ENCODE measurements around the gene ASCC1.
"Not testable (repeated sequence)": the region's sequence is repeated elsewhere in the genome, so short reads cannot be mapped to it uniquely, and the experiment has no call there.

Gene ASCC1

GRCh38 chr10:72253578-72253977, 37.5 kb upstream of the ASCC1 start:
- peaks cover 50% of the 10 kb centered on the region for H3K4me1 ChIP-seq (ENCODE audit: low read length)
- no peaks in the 10 kb centered on the region for H4K20me1 ChIP-seq (ENCODE audit: insufficient read depth, low read length)
- no peak overlapping the region for H3K27ac ChIP-seq (ENCODE audit: low read length)
- H3K27me3 ChIP-seq (replicated peaks; ENCODE audit: insufficient read depth, low read length): no peaks in the 10 kb centered on the region
- H3K9me2 ChIP-seq (replicated peaks; ENCODE audit: insufficient read depth, low read length): no peaks in the 10 kb centered on the region
- H3K9ac ChIP-seq (ENCODE audit: low read length): no peak overlapping the region
- no peak for TF ChIP-seq EZH2phosphoT487 (IDR thresholded peaks at IDR 0.05; ENCODE audit: low read length)
- no peak overlapping the region for H2AFZ ChIP-seq (ENCODE audit: low read length)
- no peak overlapping the region for H3K4me3 ChIP-seq (ENCODE audit: low read length)
- no peaks in the 10 kb centered on the region for H3K79me2 ChIP-seq (ENCODE audit: low read length)
- H3F3A ChIP-seq (ENCODE audit: insufficient read depth, low read length): peaks cover 16% of the 10 kb centered on the region
- H3K4me2 ChIP-seq (ENCODE audit: low read depth, low read length): no peak overlapping the region
- no peak for DNase-seq
- H3K9me3 ChIP-seq (replicated peaks; ENCODE audit: insufficient read depth, low read length): no peaks in the 10 kb centered on the region
- no peaks in the 10 kb centered on the region for H3K36me3 ChIP-seq (replicated peaks; ENCODE audit: insufficient read depth, low read length)

- TF ChIP-seq EZH2 (optimal IDR thresholded peaks at IDR 0.05; ENCODE audit: low read depth, low read length) (no peak), EZH2phosphoT487 (IDR thresholded peaks at IDR 0.05; ENCODE audit: low read length) (no peak), CTCF (IDR thresholded peaks at IDR 0.05; ENCODE audit: low read length) (no peak)
- DNase-seq: no peak
- Histone ChIP-seq H4K20me1 (ENCODE audit: insufficient read depth, low read length) (no peaks in the 10 kb centered on the region), H3K9me2 (replicated peaks; ENCODE audit: insufficient read depth, low read length) (no peaks in the 10 kb centered on the region), H2AFZ (ENCODE audit: low read length) (no peak overlapping the region), H3K36me3 (replicated peaks; ENCODE audit: insufficient read depth, low read length) (no peaks in the 10 kb centered on the region), H3K79me2 (ENCODE audit: low read length) (no peaks in the 10 kb centered on the region), H3K4me2 (ENCODE audit: low read depth, low read length) (no peak overlapping the region), H3K9ac (ENCODE audit: low read length) (no peak overlapping the region), H3K4me1 (ENCODE audit: low read length) (peaks cover 56% of the 10 kb centered on the region), H3K27me3 (replicated peaks; ENCODE audit: insufficient read depth, low read length) (no peaks in the 10 kb centered on the region), H3K4me3 (ENCODE audit: low read length) (no peak overlapping the region), H3F3A (ENCODE audit: insufficient read depth, low read length) (peaks cover 22% of the 10 kb centered on the region), H3K27ac (ENCODE audit: low read length) (no peak overlapping the region), H3K9me3 (replicated peaks; ENCODE audit: insufficient read depth, low read length) (no peaks in the 10 kb centered on the region)
Observed at GRCh38 chr10:72252972-72253371, 36.9 kb upstream of the ASCC1 start.

GRCh38 chr10:72251635-72252034, 35.6 kb upstream of the ASCC1 start:
- Histone ChIP-seq H3K27me3 (replicated peaks; ENCODE audit: insufficient read depth, low read length) (no peaks in the 10 kb centered on the region), H3K36me3 (replicated peaks; ENCODE audit: insufficient read depth, low read length) (no peaks in the 10 kb centered on the region), H3K4me2 (ENCODE audit: low read depth, low read length) (no peak overlapping the region), H3K79me2 (ENCODE audit: low read length) (no peaks in the 10 kb centered on the region), H2AFZ (ENCODE audit: low read length) (no peak overlapping the region), H3K27ac (ENCODE audit: low read length) (no peak overlapping the region), H3K9me3 (replicated peaks; ENCODE audit: insufficient read depth, low read length) (no peaks in the 10 kb centered on the region), H3K9ac (ENCODE audit: low read length) (no peak overlapping the region), H3K4me3 (ENCODE audit: low read length) (no peak overlapping the region), H3K9me2 (replicated peaks; ENCODE audit: insufficient read depth, low read length) (no peaks in the 10 kb centered on the region), H3F3A (ENCODE audit: insufficient read depth, low read length) (peaks cover 30% of the 10 kb centered on the region), H4K20me1 (ENCODE audit: insufficient read depth, low read length) (no peaks in the 10 kb centered on the region), H3K4me1 (ENCODE audit: low read length) (peaks cover 56% of the 10 kb centered on the region)
- TF ChIP-seq EZH2phosphoT487 (IDR thresholded peaks at IDR 0.05; ENCODE audit: low read length) (no peak), CTCF (IDR thresholded peaks at IDR 0.05; ENCODE audit: low read length) (no peak), EZH2 (optimal IDR thresholded peaks at IDR 0.05; ENCODE audit: low read depth, low read length) (no peak)
- DNase-seq: no peak

- DNase-seq: peak; percentile 36
- H3K4me3 ChIP-seq (ENCODE audit: low read length): no peak overlapping the region
- no peaks in the 10 kb centered on the region for H3K79me2 ChIP-seq (ENCODE audit: low read length)
- peaks cover 23% of the 10 kb centered on the region for H3F3A ChIP-seq (ENCODE audit: insufficient read depth, low read length)
- no peak overlapping the region for H3K4me2 ChIP-seq (ENCODE audit: low read depth, low read length)
- H3K36me3 ChIP-seq (replicated peaks; ENCODE audit: insufficient read depth, low read length): no peaks in the 10 kb centered on the region
- no peaks in the 10 kb centered on the region for H3K9me3 ChIP-seq (replicated peaks; ENCODE audit: insufficient read depth, low read length)
- peaks cover 50% of the 10 kb centered on the region for H3K4me1 ChIP-seq (ENCODE audit: low read length)
- no peaks in the 10 kb centered on the region for H3K27me3 ChIP-seq (replicated peaks; ENCODE audit: insufficient read depth, low read length)
- H3K9me2 ChIP-seq (replicated peaks; ENCODE audit: insufficient read depth, low read length): no peaks in the 10 kb centered on the region
- no peak overlapping the region for H2AFZ ChIP-seq (ENCODE audit: low read length)
- H4K20me1 ChIP-seq (ENCODE audit: insufficient read depth, low read length): no peaks in the 10 kb centered on the region
- no peak overlapping the region for H3K9ac ChIP-seq (ENCODE audit: low read length)
- H3K27ac ChIP-seq (ENCODE audit: low read length): no peak overlapping the region
- TF ChIP-seq EZH2phosphoT487 (IDR thresholded peaks at IDR 0.05; ENCODE audit: low read length) (no peak), EZH2 (optimal IDR thresholded peaks at IDR 0.05; ENCODE audit: low read depth, low read length) (no peak), CTCF (IDR thresholded peaks at IDR 0.05; ENCODE audit: low read length) (no peak)
Observed at GRCh38 chr10:72250666-72251065, 34.6 kb upstream of the ASCC1 start.

- Histone ChIP-seq H3K27ac (ENCODE audit: low read length) (peak overlapping the region; percentile 89), H3K4me2 (ENCODE audit: low read depth, low read length) (peak overlapping the region; percentile 64), H3F3A (ENCODE audit: insufficient read depth, low read length) (peaks cover 23% of the 10 kb centered on the region), H3K4me3 (ENCODE audit: low read length) (peak overlapping the region; percentile 37; the same call in 1 of the 2 replicates), H3K4me1 (ENCODE audit: low read length) (peaks cover 39% of the 10 kb centered on the region), H3K9ac (ENCODE audit: low read length) (peak overlapping the region; percentile 58), H2AFZ (ENCODE audit: low read length) (peak overlapping the region; percentile 61)
- H3K36me3 ChIP-seq (replicated peaks; ENCODE audit: insufficient read depth, low read length); H3K79me2 ChIP-seq (ENCODE audit: low read length); H3K9me2 ChIP-seq (replicated peaks; ENCODE audit: insufficient read depth, low read length); H3K27me3 ChIP-seq (replicated peaks; ENCODE audit: insufficient read depth, low read length); DNase-seq; H4K20me1 ChIP-seq (ENCODE audit: insufficient read depth, low read length); H3K9me3 ChIP-seq (replicated peaks; ENCODE audit: insufficient read depth, low read length): not testable (repeated sequence)
Observed at GRCh38 chr10:72249176-72249862, 33.2 kb upstream of the ASCC1 start.
